GM23248 (cell line): ENCODE measurements around the gene GCK.

ENCODE experiments used
- EZH2 ChIP-seq: fragments of 200-600 bp; sonication (generic); IDR thresholded peaks from 2 replicates; pipeline ENCODE4 v1.6.1; 2018; ENCODE audit warnings: antibody characterized with exemption, mild to moderate bottlenecking; ENCODE audit not compliant: insufficient read depth, poor library complexity, severe bottlenecking
- EZH2phosphoT487 ChIP-seq: fragments of 200-600 bp; sonication (generic); IDR thresholded peaks from 2 replicates; pipeline ENCODE4 v1.6.1; 2018; ENCODE audit warnings: antibody characterized with exemption, moderate library complexity, mild to moderate bottlenecking, low read depth; ENCODE audit not compliant: insufficient read depth

DNA sequence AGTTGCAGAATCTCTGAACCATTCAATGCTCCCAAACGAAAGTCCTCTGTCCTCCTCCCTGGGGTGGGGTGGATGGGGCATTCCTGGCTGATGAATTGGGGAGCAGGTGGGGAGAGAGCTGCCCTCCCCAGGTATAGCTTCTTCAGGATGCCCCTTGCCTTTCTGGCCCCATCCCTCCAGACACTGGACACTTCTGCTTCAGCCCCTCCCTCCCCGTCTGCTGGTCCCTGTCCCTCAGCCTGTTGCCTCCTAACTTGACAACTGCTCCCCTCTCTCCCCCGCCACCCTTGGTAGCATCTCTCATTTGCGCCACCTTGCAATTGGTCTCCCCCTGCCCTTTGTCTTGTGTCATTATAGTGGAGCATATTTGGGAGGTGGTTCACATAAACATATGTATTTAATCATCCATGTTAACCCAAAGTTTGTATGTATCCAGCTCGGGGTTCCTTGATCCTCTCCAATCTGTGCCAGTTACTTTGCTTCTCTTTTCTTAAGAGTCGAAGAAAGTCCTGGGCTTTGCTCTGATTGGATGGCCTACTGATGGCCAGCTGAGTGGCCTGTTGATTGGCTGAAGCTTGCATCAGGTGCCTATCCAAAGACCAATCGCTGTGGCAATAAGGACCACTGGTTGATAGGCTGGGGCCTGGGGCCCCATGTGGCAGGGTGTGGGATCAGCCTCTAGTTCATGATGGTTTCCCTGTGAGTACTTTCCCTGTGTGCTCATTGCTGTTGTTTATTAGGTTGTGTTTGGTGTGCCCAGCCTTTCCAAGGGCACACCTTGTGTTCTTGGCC, 4.0 kb upstream of the GCK start:
- TF ChIP-seq EZH2: no peak
- TF ChIP-seq EZH2phosphoT487: no peak
